HG03354 (cell line): ENCODE data around the gene MS4A13.
"Not testable (repeated sequence)": the region's sequence is repeated elsewhere in the genome, so short reads cannot be mapped to it uniquely, and the experiment has no call there.

ENCODE experiments used
- ATAC-seq: cut with Tn5 transposase; IDR thresholded peaks from one replicate; pipeline ENCODE4 v1.9.1; 2021; ENCODE audit warnings: mild to moderate bottlenecking; ENCODE audit not compliant: unreplicated experiment, poor library complexity, severe bottlenecking

Gene MS4A13

GRCh38 chr11:60515144-60515855, at the start of gene MS4A13:
TSS of gene MS4A13 (plus strand) at chr11:60515392. CDS start at chr11:60518084, 2,692 bp downstream.
- ATAC-seq: no peak

- no peak for ATAC-seq
Observed at GRCh38 chr11:60468829-60469228, 46.4 kb upstream of the MS4A13 start.

GRCh38 chr11:60469723-60470122, 45.5 kb upstream of the MS4A13 start:
- ATAC-seq: no peak

GRCh38 chr11:60477035-60477445, 38.2 kb upstream of the MS4A13 start:
- peak; percentile 73 for ATAC-seq

GRCh38 chr11:60482361-60482760, 32.8 kb upstream of the MS4A13 start:
- peak; percentile 46 for ATAC-seq

- peak; percentile 99 for ATAC-seq
Observed at GRCh38 chr11:60485987-60486386, 29.2 kb upstream of the MS4A13 start.

GRCh38 chr11:60492488-60493009, 22.6 kb upstream of the MS4A13 start, which contains the start of gene MS4A12:
TSS of gene MS4A12 (plus strand) at chr11:60492778. CDS start at chr11:60497319, 4,541 bp downstream.
- no peak for ATAC-seq

- ATAC-seq: no peak
Observed at GRCh38 chr11:60493454-60493853, 21.7 kb upstream of the MS4A13 start.

- peak; percentile 35 for ATAC-seq
Observed at GRCh38 chr11:60498399-60498798, 16.8 kb upstream of the MS4A13 start.

GRCh38 chr11:60498853-60499252, 16.3 kb upstream of the MS4A13 start:
- ATAC-seq: peak; percentile 88

- no peak for ATAC-seq
Observed at GRCh38 chr11:60500276-60500910, 14.8 kb upstream of the MS4A13 start.

GRCh38 chr11:60502221-60502775, 12.9 kb upstream of the MS4A13 start:
- no peak for ATAC-seq

- ATAC-seq: no peak
Observed at GRCh38 chr11:60504219-60504905, 10.8 kb upstream of the MS4A13 start.

- not testable (repeated sequence) for ATAC-seq
Observed at GRCh38 chr11:60509609-60510008, 5.6 kb upstream of the MS4A13 start.

GRCh38 chr11:60510209-60510608, 5.0 kb upstream of the MS4A13 start:
- not testable (repeated sequence) for ATAC-seq

- ATAC-seq: no peak
Observed at GRCh38 chr11:60511393-60511792, 3.8 kb upstream of the MS4A13 start.

- ATAC-seq: no peak
Observed at GRCh38 chr11:60512651-60513225, 2.5 kb upstream of the MS4A13 start.

GRCh38 chr11:60513496-60514460, 1.4 kb upstream of the MS4A13 start:
- no peak for ATAC-seq

GRCh38 chr11:60528465-60528864, 13.3 kb downstream of the MS4A13 start:
- peak; percentile 31 for ATAC-seq
